Amniotic epithelial cell (primary cell): ENCODE data around the gene IPO11.
"Not testable (repeated sequence)": the region's sequence is repeated elsewhere in the genome, so short reads cannot be mapped to it uniquely, and the experiment has no call there.

Experiments
- DNase-seq: peaks from one replicate; pipeline ENCODE4 v3.0.0-alpha.2; 2010; ENCODE audit warnings: low read depth

The IPO11 gene

DNA sequence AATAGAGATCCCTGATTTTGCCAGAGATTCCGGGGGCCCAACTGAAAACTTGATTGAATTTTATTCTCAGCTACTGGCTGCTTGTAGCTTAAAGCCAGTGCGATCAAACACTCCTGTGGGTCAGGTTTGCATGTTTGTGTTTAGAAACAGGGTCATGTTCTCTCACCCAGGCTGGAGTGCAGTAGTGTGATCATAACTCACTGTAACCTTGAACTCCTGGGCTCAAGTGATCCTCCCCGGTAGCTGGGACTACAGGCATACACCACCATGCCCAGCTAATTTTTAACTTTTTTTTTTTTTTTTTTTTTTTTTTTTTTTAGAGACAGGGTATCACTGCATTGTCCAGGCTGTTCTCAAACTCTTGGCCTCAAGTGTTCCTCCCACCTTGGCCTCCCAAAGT, 232.7 kb downstream of the IPO11 start:
- DNase-seq = no peak

DNA sequence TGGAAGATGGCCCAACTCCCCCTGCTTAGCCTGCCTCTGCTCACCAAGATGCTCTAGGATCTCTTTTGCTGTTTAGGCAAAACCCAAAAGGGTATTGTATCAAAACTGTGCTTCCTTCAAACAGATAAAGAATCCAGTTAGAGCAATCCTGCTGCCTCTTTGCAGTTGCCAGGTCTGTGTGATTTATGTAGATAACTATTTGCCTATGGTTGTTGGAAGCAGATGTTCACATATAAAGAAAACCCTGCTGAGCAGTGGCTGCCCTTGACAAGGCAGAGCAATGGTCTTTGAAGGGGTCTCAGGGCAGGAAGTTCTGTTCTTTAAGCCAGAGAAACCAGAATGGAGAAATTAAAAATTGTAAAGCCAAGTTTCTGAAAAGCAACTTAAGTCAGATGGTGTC, 234.7 kb downstream of the IPO11 start:
- no peak for DNase-seq

DNA sequence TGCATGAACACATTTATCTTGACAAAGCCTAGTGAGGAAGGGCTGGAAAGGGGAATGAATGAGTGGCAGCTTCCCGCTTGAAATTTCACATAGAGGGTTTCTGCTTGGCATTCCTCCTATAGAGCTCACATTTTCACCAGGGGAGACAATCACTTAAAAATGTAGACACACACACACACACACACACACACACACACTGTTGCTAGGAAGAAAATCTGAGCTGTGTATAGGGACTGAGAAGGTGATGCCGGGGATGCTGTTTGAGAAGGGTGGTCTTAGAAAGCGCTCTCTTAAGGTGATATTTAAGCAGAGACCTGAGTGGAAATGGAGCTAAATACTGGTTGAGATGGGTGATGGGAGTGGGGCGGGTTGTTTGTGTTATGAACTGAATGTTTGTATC, 236.5 kb downstream of the IPO11 start:
- no peak for DNase-seq

DNA sequence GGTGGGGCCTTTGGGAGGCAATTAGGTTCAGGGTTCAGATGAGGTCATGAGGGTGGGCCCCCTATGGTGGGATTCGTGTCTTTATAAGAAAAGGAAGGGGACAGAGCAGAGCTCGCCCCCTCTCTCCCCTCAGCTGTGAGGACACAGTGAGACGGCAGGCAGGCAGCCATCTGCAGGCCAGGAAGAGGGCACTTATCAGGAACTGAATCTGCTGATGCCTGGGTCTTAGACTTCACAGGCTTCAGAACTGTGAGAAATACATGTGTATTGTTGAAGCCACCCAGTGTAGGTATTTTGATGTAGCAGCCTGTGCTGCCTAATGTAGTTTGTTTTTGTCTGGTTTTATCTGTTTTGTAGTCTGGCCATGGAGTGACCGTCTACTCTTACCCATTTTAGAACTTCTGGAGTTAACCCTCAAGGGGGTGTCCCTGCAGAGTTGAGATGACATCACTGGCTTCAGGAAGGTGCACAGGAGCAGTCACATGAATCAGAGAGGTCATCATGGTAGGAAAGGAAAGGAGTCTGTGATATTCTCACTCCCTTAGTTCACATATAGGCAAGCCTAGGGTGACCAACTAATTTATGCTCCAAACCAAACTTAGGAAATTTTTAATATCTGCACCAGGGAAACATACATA, 237.0 kb downstream of the IPO11 start:
- no peak for DNase-seq

DNA sequence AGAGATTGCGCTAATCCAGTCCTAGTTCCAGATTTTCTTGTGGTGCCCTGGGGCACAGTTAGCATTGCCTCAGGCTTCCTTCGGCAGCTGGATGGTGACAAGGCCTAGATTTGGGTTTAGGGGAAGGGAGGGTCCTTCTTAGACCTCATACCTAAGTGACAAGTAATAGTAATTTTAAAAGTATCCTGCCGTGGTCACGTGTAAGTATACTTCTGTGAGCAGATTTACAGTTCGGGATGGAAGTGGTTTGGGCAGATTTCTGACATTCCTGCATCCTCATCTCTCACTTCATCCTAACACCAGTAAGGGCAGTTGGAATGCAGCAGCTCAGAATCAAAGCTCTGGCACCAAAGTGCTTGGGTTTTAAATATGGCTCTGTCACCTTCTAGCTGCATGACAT, 237.6 kb downstream of the IPO11 start:
- no peak for DNase-seq

DNA sequence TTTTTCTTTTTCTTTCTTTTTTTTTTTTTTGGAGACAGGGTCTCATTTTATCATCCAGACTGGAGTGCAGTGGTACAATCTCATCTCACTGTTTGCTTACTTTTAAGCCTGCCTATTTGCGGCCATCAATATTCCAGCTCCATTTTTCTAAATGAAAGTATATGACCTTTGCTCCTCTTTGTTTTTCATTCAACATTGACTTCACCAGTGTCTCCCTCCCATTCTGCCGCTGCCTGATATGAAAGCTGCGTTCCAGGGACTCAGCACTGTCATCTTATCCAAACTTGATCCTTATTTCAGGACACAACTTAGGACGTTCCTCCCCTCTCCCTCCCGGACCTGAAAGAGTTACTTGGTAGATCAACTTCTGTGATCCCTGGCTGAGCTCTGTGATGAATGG, 239.7 kb downstream of the IPO11 start:
- DNase-seq = no peak

DNA sequence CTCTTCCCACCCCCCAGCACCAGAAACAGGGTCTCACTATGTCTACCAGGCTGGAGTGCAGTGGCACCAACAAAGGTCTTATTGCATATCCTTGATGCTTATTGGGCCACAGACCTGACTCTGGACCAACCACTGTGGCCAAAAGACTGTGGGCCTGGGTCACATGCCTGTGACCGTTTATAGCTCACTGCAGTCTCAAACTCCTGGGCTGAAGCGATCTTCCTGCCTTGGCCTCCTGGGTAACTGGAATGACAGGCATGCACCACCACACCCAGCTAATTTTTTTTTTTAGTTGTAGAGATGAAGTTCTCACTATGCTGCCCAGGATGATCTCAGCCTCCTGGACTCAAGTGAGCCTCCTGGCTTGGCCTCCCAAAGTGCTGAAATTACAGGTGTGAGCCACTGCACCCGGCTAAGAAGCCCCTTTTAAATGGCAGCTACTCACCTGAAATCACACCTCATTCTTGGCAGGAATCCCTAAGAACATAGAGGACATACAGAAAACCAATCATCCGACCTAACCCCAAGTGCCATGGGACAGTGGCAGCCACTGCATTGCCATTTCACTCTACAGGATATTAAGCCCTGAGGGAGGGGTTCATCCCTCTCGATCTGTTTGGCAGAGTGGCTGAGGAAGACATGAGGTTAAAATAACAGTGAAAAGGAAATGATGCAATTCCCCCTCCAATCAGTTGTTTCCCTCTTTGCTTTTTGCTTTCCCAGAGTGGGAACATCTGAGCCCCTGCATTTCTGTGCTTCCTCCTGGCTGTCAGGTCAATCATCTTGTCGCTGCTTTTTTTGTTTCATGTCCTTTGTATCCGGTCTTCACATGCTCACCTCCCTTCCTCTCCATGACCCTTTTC, 240.7 kb downstream of the IPO11 start:
- DNase-seq = no peak

DNA sequence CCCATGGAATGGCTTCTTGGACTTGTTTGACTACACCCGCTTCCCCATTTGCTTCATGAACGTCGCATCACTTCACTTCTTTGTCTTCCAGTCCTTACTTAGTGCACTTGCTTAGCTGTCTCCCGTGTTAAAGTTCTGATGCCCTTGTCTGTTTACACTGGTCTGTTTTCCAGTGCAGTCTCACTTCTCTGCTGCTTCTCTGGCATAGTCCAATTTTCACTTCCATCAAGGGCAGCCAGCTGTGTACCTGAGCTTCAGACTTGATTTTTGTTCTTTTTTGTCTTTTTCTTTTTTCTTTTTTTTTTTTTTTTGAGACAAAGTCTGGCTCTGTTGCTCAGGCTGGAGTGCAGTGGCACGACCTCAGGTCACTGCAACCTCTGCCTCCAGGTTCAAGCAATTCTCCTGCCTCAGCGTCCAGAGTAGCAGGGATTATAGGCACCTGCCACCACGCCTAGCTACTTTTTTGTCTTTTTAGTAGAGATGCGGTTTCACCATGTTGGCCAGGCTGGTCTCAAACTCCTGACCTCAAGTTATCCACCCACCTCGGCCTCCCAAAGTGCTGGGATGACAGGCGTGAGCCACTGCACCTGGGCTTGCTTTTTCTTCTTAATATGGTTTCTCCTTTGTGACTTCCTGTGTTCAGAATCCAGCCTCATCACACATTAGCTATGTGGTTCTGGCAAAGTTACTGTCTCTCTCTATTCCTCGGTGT, 241.5 kb downstream of the IPO11 start:
- DNase-seq = no peak

DNA sequence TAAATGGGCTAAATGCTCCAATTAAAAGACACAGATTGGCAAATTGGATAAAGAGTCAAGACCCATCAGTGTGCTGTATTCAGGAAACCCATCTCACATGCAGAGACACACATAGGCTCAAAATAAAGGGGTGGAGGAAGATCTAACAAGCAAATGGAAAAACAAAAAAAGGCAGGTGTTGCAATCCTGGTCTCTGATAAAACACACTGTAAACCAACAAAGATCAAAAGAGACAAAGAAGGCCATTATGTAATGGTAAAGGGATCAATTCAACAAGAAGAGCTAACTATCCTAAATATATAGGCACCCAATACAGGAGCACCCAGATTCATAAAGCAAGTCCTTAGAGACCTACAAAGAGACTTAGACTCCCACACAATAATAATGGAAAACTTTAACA, 245.2 kb downstream of the IPO11 start:
- not testable (repeated sequence) for DNase-seq

DNA sequence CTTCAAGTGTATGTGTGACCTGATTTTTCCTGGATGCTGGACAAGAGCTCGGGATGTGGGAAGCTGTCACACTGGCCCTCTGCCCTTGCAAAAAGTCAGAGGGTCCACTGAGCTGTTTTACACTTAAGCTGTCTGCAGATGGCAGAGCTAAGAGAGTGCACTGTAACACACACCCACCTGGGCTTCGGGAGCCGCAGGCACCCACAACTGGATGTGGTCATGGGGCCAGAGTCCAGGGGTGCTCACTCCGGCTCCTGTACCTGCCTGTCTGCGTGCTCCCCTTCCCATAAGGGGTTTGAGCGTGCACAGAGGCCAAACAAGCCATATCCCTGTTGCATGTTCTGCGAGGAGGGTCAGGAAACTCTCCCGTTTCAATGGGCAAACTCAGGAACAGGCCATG, 248.6 kb downstream of the IPO11 start:
- no peak for DNase-seq

DNA sequence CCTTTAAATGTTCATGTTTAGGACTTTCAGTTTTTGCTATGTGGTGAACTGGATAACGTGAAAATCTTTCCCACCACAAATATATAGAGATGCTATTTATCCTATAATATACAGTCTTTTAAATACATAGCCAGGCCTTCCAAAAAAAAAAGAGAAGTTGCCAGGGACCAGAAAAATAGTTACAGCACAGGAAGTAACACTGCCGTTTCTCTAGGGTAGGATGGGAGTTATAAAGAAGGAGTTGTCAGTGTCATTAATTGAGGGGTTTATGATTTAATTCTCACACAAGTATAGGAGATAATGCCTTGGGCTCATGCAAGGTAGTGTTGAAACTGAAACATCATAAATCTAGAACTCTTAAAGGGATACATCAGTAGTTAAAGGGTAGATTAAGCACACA, 250.0 kb downstream of the IPO11 start:
- DNase-seq = no peak

DNA sequence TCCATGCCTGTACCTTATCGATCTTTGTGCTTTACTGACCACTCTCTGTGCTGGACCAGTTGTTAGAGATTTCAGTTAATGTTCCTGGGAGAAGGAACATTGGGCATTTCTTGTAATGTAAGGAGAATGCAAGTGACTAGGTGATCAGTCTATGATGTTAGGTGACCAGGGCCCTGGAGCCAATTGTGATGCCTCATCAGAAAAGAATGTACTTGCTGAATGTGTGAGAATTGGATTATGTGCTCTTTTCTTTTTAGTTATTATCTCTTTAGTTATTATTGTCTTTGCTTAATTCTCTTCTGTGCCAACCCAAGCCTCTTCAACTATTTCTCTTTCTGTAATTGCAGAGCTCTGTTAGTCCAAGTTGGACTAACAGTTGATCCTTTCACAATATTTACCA, 258.9 kb downstream of the IPO11 start:
- DNase-seq = no peak

DNA sequence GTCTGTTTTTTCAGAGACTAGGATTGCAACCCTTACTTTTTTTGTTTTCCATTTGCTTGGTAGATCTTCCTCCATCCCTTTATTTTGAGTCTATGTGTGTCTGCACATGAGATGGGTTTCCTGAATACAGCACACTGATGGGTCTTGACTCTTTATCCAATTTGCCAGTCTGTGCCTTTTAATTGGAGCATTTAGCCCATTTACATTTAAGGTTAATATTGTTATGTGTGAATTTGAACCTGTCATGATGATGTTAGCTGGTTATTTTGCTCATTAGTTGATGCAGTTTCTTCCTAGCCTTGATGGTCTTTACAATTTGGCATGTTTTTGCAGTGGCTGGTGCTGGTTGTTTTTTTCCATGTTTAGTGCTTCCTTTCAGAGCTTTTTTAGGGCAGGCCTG, 264.0 kb downstream of the IPO11 start:
- not testable (repeated sequence) for DNase-seq
